Measurements from ENCODE around the gene FKBP4.
"Not testable (repeated sequence)": the region's sequence is repeated elsewhere in the genome, so short reads cannot be mapped to it uniquely, and the experiment has no call there.

Gene FKBP4

DNA sequence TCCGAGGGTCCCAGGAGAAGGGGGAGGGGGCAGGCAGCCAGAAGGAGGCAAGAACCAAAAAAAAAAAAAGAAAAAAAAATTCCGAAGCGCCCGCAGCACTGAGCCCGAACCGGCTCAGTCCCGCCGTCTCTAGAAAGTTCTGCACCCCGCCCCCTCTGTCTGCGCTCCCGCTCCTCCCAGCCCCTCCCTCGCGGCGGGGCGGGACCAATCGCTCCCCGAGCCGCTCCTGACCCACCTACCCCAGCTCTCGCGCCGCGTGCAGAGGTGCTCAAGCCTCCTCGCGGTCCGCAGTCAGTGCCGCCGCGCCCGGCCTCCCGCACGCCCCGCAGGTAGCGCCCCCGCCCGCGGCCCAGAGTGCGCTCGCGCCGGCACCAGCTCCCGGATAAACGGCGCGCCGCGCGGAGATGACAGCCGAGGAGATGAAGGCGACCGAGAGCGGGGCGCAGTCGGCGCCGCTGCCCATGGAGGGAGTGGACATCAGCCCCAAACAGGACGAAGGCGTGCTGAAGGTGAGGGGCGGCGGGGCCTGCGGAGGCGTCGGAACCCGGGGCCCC lies at the start of gene FKBP4:
Gene FKBP4, plus strand, starts transcription at position 235 of the 554 bp plus-strand sequence. Its CDS starts 170 bp downstream, at position 405.
- peak; percentile 82 for DNase-seq (ENCODE audit: low read depth)

DNA sequence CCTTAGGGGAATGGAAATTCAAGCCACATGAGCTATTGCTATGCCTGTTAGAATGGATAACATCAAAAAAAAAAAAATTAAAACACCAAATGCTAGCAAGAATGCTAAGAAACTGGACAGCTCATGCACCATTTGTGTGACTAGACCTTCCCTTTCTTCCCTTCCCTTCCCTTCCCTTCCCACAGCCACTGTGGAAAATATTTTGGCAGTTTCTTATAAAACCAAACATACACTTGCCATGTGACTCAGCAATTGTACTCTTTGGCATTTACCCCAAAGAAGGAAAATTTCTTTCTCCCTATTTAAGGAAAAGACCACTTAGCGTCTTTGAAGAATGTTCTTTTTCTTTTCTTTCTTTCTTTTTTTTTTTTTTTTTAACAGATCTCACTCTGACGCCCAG lies 49.1 kb upstream of the FKBP4 start:
- DNase-seq (ENCODE audit: low read depth): no peak

DNA sequence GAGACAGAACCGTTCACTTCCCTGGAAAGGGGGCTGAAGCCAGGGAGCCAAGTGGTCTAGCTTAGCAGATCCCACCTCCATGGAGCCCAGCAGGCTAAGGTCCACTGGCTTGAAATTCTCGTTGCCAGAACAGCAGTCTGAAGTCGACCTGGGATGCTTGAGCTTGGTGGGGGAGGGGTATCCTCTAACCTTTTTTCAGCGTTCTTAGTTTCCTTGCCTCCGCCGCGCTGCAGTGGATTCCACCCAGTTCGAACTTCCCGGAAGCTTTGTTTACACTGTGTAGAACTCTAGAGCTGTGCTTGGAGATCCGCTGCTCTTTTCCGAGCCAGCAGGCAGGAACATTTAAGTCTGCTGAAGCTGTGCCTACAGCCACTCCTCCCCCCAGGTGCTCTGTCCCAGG lies 45.2 kb upstream of the FKBP4 start:
- no peak for DNase-seq (ENCODE audit: low read depth)

DNA sequence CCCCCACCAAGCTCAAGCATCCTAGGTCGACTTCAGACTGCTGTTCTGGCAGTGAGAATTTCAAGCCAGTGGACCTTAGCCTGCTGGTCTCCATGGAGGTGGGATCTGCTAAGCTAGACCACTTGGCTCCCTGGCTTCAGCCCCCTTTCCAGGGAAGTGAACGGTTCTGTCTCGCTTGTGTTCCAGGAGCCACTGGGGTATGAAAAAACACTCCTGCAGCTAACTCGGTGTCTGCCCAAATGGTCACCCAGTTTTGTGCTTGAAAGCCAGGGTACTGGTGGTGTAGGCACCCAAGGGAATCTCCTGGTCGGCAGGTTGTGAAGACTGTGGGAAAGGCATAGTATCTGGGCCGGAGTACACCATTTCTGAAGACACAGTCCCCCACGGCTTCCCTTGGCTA lies 44.6 kb upstream of the FKBP4 start:
- DNase-seq (ENCODE audit: low read depth): no peak

GRCh38 chr12:2751230-2751629 lies 43.5 kb upstream of the FKBP4 start:
- no peak for DNase-seq (ENCODE audit: low read depth)

DNA sequence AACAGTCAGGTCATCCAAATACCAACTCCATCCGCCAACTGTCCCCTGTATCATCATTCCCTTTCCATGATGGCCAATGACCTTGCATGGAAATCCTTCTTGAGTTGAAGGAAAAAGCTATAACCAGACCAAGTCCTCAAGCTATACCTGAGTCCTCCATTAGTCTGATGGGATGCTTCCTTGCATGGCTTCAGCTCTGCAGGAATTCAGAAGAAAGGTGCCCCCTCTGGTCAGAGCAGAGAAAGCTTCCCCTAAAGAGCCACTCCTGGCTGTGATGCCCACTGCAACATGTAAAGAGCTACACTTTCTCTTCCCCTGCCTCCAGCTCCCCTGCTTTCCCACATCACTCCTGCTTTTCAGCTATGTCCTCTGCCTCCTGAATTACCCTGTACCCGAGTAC lies 43.1 kb upstream of the FKBP4 start:
- DNase-seq (ENCODE audit: low read depth): no peak

DNA sequence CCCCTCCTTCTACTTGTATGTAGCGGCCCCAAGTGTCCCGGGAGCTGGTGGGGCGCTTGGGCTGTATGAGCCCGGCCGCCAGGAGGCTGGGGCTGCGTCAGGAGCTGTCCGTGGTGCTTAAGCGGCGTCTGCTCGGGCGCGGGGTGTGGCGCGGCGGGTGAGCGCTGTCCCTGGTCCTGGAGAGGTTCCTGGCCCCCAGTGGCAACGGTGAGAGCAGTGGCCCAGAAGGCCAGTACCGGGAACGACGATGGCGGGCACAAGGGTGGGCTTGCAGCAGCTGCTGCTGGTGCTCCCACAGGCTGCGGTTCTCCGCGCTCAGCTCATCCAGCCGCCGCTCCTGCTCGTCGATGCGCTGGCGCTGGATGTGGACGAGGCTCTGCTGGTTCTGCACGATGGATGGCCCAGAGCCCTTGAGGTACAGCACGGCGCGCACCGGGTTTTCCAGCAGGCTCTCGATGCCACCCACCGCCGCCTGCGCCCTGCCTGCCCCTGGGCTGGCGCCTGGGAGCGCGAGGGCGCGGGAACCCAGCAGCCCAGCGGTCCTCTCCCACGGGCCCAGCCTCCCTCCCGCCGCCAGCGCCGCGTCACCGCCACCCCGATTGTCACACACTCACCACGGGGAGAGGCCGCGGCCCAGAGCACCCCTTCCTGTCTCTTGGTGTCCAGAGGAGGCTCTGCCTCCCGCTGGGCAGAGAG lies 41.9 kb upstream of the FKBP4 start:
- peak; percentile 52 for DNase-seq (ENCODE audit: low read depth)

GRCh38 chr12:2753536-2753935 lies 41.2 kb upstream of the FKBP4 start:
- no peak for DNase-seq (ENCODE audit: low read depth)

DNA sequence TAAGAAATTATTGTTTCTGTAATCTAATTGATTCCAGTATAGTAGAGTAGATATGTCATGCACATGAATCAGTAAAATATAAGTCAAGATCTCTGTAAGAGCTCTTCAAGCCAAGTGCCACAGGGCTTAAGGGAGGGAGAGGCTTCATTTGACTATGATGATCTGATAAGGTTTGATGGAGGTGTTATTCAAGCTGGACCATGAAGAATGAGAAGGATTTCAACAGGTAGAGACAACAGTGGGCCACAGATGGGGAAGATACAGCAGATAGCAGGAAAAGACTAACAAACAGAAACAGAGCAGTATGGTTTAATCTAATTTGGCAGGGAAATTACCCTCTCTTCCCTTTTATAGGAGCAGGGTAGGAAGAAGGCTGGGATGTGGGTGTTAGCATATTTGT lies 40.6 kb upstream of the FKBP4 start:
- no peak for DNase-seq (ENCODE audit: low read depth)

GRCh38 chr12:2756756-2757155 lies 38.0 kb upstream of the FKBP4 start:
- no peak for DNase-seq (ENCODE audit: low read depth)

- DNase-seq (ENCODE audit: low read depth): no peak
Measured at GRCh38 chr12:2759733-2760132, 35.0 kb upstream of the FKBP4 start.

DNA sequence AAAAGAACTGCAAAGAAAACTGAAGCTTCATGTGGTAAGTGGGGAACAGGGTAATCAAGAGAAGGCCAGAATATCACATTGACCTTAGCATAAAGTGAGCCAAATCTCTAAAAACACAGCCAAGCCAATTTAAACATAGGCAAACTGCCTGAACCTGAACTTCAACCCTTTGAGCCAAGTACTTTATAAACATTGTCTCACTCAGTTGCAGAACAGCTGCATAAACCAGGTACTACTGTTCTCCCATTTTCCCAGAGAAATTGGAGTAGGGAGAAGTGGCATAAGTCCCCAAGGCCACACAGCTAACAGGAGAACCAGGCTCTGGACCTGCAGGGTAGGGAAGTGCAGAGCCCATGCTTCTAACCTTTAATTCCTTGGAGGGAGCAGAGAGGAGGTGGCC lies 30.4 kb upstream of the FKBP4 start:
- DNase-seq (ENCODE audit: low read depth): no peak

GRCh38 chr12:2765052-2765451 lies 29.7 kb upstream of the FKBP4 start:
- DNase-seq (ENCODE audit: low read depth): no peak

GRCh38 chr12:2765608-2766007 lies 29.2 kb upstream of the FKBP4 start:
- no peak for DNase-seq (ENCODE audit: low read depth)

DNA sequence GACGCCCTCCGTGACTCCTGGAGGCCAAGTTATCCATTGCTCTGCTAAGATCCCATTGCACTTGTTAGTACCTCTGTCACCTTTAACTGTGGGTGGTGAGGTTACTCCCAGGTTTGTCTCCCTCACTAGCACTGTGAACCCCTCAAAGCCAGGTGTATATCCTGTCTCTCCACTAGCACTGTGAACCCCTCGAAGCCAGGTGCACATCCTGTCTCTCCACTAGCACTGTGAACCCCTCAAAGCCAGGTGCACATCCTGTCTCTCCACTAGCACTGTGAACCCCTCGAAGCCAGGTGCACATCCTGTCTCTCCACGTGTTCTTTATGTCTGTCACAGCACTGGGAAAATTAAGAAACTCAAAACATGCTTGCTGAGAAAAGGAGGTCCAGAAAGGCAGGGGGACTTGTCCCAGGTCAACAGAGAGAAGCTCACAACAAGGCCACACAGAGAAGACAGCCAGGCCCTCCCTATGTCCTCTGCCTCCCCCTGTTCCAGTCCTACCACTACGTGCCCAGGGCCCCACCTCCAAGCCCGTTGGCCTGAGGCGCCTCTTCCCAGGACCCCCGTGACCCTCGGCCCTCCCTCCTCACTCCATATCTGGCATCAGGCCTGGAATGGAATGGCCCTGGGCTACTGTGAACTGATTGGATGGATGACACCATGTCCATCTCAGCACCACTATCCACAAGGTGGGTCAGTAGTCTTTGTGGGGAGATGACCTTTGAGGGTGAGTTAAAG lies 26.4 kb upstream of the FKBP4 start:
- DNase-seq (ENCODE audit: low read depth): no peak

- DNase-seq (ENCODE audit: low read depth): no peak
Measured at GRCh38 chr12:2769866-2770533, 24.8 kb upstream of the FKBP4 start.

- not testable (repeated sequence) for DNase-seq (ENCODE audit: low read depth)
Measured at GRCh38 chr12:2770544-2770943, 24.2 kb upstream of the FKBP4 start.

DNA sequence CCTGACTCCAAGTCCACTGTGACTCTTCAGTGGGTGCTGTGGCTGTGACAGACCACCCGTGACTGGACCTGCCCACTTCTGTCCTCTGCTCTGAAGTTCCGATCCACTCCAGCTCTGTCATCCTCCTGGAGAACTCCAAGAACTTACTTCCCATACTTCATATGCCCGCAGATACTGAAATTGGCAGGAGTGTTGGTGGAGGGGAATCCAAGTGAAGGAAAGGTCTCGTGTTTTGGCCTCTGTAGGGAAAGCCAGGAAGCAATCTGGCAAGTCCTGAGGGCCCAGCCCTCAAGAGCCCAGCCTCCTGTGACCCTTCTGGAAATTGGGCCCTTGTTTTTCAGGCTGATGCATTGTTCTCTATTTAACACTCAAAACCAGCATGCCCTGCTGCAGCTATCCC lies 22.4 kb upstream of the FKBP4 start:
- no peak for DNase-seq (ENCODE audit: low read depth)

DNA sequence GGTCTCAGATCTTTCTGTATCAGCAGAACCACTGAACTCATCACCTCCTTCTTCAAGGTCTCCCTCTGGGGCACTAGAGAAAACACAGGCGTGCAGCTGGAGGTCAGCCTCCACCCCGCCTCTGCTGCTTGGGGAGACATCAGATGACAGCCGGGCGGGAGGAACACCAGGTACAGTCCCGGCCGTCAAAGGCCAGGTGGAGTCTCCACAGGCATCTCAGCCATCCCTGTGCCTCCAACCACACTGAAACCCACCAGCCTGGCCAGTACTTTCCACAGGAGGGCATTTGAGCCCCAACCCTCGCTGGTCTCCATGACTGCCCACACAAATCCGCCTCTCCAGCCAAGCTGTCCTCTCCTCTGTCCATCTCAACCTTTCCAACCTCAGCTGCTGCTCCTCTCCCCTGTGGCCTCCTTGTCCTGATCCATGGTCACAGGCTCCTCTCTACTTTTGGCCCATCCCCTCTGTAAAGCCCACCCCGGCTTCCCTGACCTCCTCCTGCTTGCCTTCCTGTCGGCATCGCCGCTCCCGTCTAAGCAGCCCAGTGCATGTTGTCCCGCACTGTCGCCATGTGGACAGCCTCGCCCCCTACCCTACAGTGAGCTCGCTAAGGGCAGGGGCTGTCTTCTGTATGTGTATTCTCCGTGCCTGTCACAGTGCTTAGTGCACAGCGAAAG lies 21.4 kb upstream of the FKBP4 start:
- DNase-seq (ENCODE audit: low read depth): no peak

DNA sequence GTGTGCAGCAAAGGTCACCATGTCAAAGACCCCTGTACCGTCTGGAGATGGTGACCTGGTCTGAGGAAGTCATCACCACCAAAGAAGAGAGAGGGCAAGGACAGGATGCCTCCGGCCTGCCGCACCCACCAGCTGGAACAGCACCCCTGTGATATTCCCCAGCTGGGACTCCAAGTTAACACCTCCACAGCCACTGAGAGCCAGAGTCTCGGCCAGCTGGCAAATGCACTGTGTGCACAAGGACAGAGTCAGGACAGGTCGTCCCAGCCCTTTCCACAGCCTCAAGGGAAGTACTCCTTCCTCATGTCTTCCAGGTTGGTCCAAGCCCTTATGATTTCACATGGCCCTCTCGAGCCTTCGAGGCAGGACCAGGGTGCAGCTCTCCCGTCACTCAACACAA lies 19.3 kb upstream of the FKBP4 start:
- no peak for DNase-seq (ENCODE audit: low read depth)

- DNase-seq (ENCODE audit: low read depth): no peak
Measured at GRCh38 chr12:2776129-2776806, 18.5 kb upstream of the FKBP4 start.

DNA sequence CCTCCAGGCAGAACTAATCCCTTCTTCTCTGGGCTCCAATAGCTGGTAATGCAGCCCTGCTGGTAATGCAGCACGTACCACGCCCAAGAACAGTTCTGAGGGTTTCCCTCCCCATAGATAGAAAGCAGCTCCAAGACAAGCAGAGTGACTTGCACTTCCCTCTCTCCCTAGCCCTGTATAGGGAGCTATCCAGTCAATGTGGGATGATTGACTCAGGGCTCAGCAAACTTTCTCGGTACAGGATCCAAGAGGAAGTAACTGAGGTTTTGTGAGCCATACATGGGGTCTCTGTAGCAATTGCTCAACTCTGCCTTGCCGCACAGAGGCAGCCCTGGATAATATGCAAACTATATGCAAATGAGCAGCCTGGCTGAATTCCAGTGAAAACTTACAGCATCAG lies 15.5 kb upstream of the FKBP4 start:
- no peak for DNase-seq (ENCODE audit: low read depth)

Data from stimulated activated CD8-positive, alpha-beta memory T cell treated with anti-CD3 and anti-CD28 coated beads, Interleukin-12 subunit alpha, Interleukin-12 subunit beta, amount 100 ng/mL, for 1 hour (primary cell).